ENCODE results near the gene FLYWCH2. TPM values are rescaled to one million over a fixed set of nuclear protein-coding genes. Genes with fewer than 3 reads are reported as not detected.

The FLYWCH2 gene
- total and polyA plus RNA-seq, 2 of the 8 experiments (the other 6 are each of a cell fraction or from before 2014, with no cell fraction given), result 16.4 to 30.7 TPM

DNA sequence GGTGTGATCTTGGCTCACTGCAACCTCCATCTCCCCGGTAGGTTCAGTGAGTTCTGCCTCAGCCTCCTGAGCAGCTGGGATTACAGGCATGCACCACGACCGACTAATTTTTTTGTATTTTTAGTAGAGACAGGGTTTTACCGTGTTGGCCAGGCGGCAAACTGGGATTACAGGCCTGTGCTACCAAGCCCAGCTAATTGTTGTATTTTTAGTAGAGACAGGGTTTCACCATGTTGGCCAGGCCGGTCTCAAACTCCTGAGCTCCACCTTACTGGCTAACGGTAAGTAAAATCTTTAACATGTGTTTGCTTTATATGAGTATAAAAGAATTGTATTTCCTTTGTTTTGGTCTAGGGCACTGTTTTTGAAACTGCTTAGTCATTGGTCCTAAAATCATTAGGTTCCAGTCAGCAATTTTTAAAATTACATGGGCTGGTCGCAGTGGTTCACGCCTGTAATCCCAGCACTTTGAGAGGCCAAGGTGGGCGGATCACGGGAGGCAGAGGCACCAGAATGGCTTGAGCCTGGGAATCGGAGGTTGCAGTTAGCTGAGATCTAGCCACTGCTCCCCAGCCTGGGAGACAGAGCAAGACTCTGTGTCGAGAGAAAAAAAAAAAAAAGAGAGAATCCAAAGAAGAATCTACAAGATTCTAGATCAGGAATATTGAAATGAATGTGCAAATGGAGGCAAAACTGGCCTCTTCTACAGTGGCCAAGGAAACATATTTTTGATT lies 32.3 kb downstream of the FLYWCH2 start:
- H3K27me3 ChIP-seq (replicated peaks in 1 of 4; ENCODE audit: control insufficient read depth in 3 of 4, extremely low read depth in 1 of 4, insufficient read depth in 3 of 4, low read length in 3 of 4), result peaks cover 0 to 9% (median 8%) of the 10 kb centered on the region in 4 experiments; a peak in 5 of 7 replicates
- no peak overlapping the region for H4K91ac ChIP-seq (replicated peaks; ENCODE audit: insufficient read length, low read length)
- no peak overlapping the region for H2AFZ ChIP-seq (ENCODE audit: low read length)
- H3K14ac ChIP-seq (ENCODE audit: insufficient read length), result no peak overlapping the region
- no peak overlapping the region for H2AK5ac ChIP-seq (ENCODE audit: low read depth, low read length)
- H4K20me1 ChIP-seq (replicated peaks in 1 of 2; ENCODE audit: control insufficient read depth in 1 of 2, insufficient read depth in 2 of 2, low read length in 2 of 2), result no peaks in the 10 kb centered on the region
- H3K27ac ChIP-seq (ENCODE audit: low read depth, low read length), result no peak overlapping the region
- H2BK5ac ChIP-seq (ENCODE audit: low read depth, low read length), result no peak overlapping the region
- WGBS, 2 experiments (ENCODE audit: extremely low coverage in 1 of 2, insufficient coverage in 1 of 2, insufficient read length in 1 of 2, insufficient replicate concordance in 2 of 2, low coverage in 1 of 2, low lambda C conversion rate in 2 of 2, missing lambda C conversion rate in 1 of 2), result 90% methylated on average over 12 of the region's 13 CpGs; no CpG with 5 or more reads in 1 of the 2 experiments
- H3K36me3 ChIP-seq (ENCODE audit: control insufficient read depth in 2 of 4, insufficient read depth in 4 of 4, low read length in 3 of 4), result peaks cover 0 to 4% (median 0%) of the 10 kb centered on the region in 4 experiments; a peak in 1 of 8 replicates
- H2BK15ac ChIP-seq (ENCODE audit: low read length), result no peak overlapping the region
- H3K18ac ChIP-seq (ENCODE audit: extremely low read depth, low read length), result no peak overlapping the region
- H3K4me2 ChIP-seq (ENCODE audit: insufficient read depth in 1 of 2, low read depth in 2 of 2, low read length in 2 of 2), result no peak overlapping the region
- H3K23ac ChIP-seq (ENCODE audit: insufficient read length), result no peak overlapping the region
- FAIRE-seq (no peak), DNase-seq (ENCODE audit: low read depth in 1 of 2, low spot score in 2 of 2) (no peak)
- no peak overlapping the region for H3K4ac ChIP-seq (replicated peaks; ENCODE audit: insufficient read length, low read depth, low read length)
- no peak overlapping the region for H3K56ac ChIP-seq (replicated peaks; ENCODE audit: insufficient read length, low read depth, low read length)
- H3K4me1 ChIP-seq (replicated peaks in 1 of 4; ENCODE audit: control insufficient read depth in 3 of 4, insufficient read depth in 4 of 4, low read length in 3 of 4), result peaks cover 0 to 6% (median 3%) of the 10 kb centered on the region in 4 experiments; a peak in 3 of 7 replicates
- H3K9me3 ChIP-seq (ENCODE audit: insufficient read depth in 2 of 2, low read depth in 1 of 2, low read length in 1 of 2), result no peaks in the 10 kb centered on the region
- H2BK20ac ChIP-seq (ENCODE audit: low read length), result no peak overlapping the region
- no peak overlapping the region for H4K8ac ChIP-seq (ENCODE audit: extremely low read depth, insufficient read depth, low read length)
- POLR2A ChIA-PET (ENCODE audit: partially characterized antibody), result interaction anchor here (1.1 to 1.7 kb wide), 2 partner anchors 8 to 10 kb away, joined by 3 read pairs; no protein-coding TSS in a partner anchor
- H3K4me3 ChIP-seq (ENCODE audit: extremely low read depth in 1 of 4, insufficient read depth in 2 of 4, low read depth in 3 of 4, low read length in 4 of 4), result no peak overlapping the region
- peaks cover 0 to 2% of the 10 kb centered on the region in 2 experiments; a peak in 1 of 4 replicates for H3K79me2 ChIP-seq (ENCODE audit: control insufficient read depth in 1 of 2, insufficient read depth in 2 of 2, low read length in 2 of 2)
- no peak overlapping the region for H3K9ac ChIP-seq (replicated peaks in 1 of 4; ENCODE audit: extremely low read depth in 1 of 4, low read depth in 3 of 4, low read length in 3 of 4)
- no peak overlapping the region for H2BK120ac ChIP-seq (replicated peaks; ENCODE audit: low read depth, low read length)
- H3K79me1 ChIP-seq (ENCODE audit: low read depth, low read length), result no peaks in the 10 kb centered on the region; the same call in 1 of the 2 replicates
- CTCF ChIA-PET (ENCODE audit: partially characterized antibody), result interaction anchor here (0.6 to 9.9 kb wide), 8 partner anchors 8 to 260 kb away, joined by 3 to 98 read pairs (median 3); no protein-coding TSS in a partner anchor
- peaks cover 13% of the 10 kb centered on the region for H3K23me2 ChIP-seq (ENCODE audit: low read depth, low read length)
- H2BK12ac ChIP-seq (ENCODE audit: low read depth, low read length), result no peak overlapping the region
- H4K5ac ChIP-seq (ENCODE audit: insufficient read length, low read depth, low read length), result no peak overlapping the region
- TF ChIP-seq CBX5 (IDR thresholded peaks at IDR 0.05; ENCODE audit: low read depth, low read length) (no peak), YY1 (IDR thresholded peaks at IDR 0.05; ENCODE audit: low read depth, low read length) (no peak), EGR1 (IDR thresholded peaks at IDR 0.05; ENCODE audit: borderline replicate concordance, low read depth, low read length) (no peak), HDAC2 (IDR thresholded peaks at IDR 0.05; ENCODE audit: borderline replicate concordance in 1 of 2, low read depth in 2 of 2, low read length in 2 of 2) (no peak), GABPA (IDR thresholded peaks at IDR 0.05; ENCODE audit: borderline replicate concordance, insufficient read depth, low read length) (no peak)
- TF ChIP-seq, protein P1, sequence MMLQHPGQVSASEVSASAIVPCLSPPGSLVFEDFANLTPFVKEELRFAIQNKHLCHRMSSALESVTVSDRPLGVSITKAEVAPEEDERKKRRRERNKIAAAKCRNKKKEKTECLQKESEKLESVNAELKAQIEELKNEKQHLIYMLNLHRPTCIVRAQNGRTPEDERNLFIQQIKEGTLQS (IDR thresholded peaks at IDR 0.05; ENCODE audit: insufficient read depth, low read depth, low read length), result no peak
